Neural cell (in vitro differentiated cells): ENCODE data around the gene ZNF750. TPM values are rescaled to one million over a fixed set of nuclear protein-coding genes. Genes with fewer than 3 reads are reported as not detected.

Experiments used
- H2AFZ ChIP-seq: fragments of 200-600, 300-800 bp; sonication (generic), shearing (Covaris generic); 2 replicates; pipeline ENCODE4 v1.6.0; 2014; ENCODE audit warnings: low read depth, mild to moderate bottlenecking, antibody characterized with exemption, low read length, moderate library complexity
- H3F3A ChIP-seq: fragments of 200-600 bp; shearing (Covaris generic); 2 replicates; pipeline ENCODE4 v1.6.1; 2016; ENCODE audit warnings: mild to moderate bottlenecking, moderate library complexity, mixed read lengths, antibody characterized with exemption, low read length; ENCODE audit not compliant: insufficient read depth, poor library complexity, severe bottlenecking
- H3K27ac ChIP-seq: fragments of 200-600, 300-800 bp; sonication (generic), shearing (Covaris generic); 2 replicates; pipeline ENCODE4 v1.5.1; 2014; ENCODE audit warnings: mild to moderate bottlenecking, low read length, moderate library complexity
- H3K27me3 ChIP-seq: fragments of 300-800, 200-600 bp; sonication (generic), shearing (Covaris generic); 2 replicates; pipeline ENCODE4 v1.6.0; 2014; ENCODE audit warnings: mild to moderate bottlenecking, low read depth, low read length, moderate library complexity; ENCODE audit not compliant: insufficient read depth
- H3K36me3 ChIP-seq: fragments of 300-800, 200-600 bp; sonication (generic), shearing (Covaris generic); 2 replicates; pipeline ENCODE4 v1.5.1; 2014; ENCODE audit warnings: mild to moderate bottlenecking, antibody characterized with exemption, low read length, moderate library complexity; ENCODE audit not compliant: insufficient read depth
- H3K4me2 ChIP-seq: fragments of 300-800, 200-600 bp; sonication (generic), shearing (Covaris generic); 2 replicates; pipeline ENCODE4 v1.6.0; 2014; ENCODE audit warnings: mild to moderate bottlenecking, low read length
- H3K4me3 ChIP-seq: fragments of 300-800, 200-600 bp; sonication (generic), shearing (Covaris generic); 2 replicates; pipeline ENCODE4 v1.5.1; 2014; ENCODE audit warnings: mild to moderate bottlenecking, low read length, moderate library complexity
- H3K79me2 ChIP-seq: fragments of 200-600 bp; shearing (Covaris generic); replicated peaks from 2 replicates; pipeline ENCODE4 v1.6.0; 2014; ENCODE audit warnings: mild to moderate bottlenecking, low read length, moderate library complexity; ENCODE audit not compliant: insufficient read depth
- H3K9ac ChIP-seq: fragments of 300-800, 200-600 bp; sonication (generic), shearing (Covaris generic); 2 replicates; pipeline ENCODE4 v1.6.1; 2016; ENCODE audit warnings: mild to moderate bottlenecking, low read length, mixed read lengths
- H3K9me2 ChIP-seq: fragments of 200-600 bp; shearing (Covaris generic); 2 replicates; pipeline ENCODE4 v1.6.1; 2016; ENCODE audit warnings: mild to moderate bottlenecking, low read length, mixed read lengths; ENCODE audit not compliant: insufficient read depth
- H3K9me3 ChIP-seq: fragments of 200-600, 300-800 bp; sonication (generic), shearing (Covaris generic); 2 replicates; pipeline ENCODE4 v1.6.1; 2016; ENCODE audit warnings: mild to moderate bottlenecking, mixed run types, low read length, moderate library complexity, mixed read lengths
- H4K20me1 ChIP-seq: fragments of 200-600 bp; shearing (Covaris generic); 2 replicates; pipeline ENCODE4 v1.6.1; 2016; ENCODE audit warnings: mild to moderate bottlenecking, mixed run types; ENCODE audit not compliant: insufficient read depth
- CTCF ChIP-seq: fragments of 450-650 bp; IDR thresholded peaks from 2 replicates; pipeline ENCODE4 v1.5.1; 2014; ENCODE audit warnings: antibody characterized with exemption, mild to moderate bottlenecking, moderate library complexity; ENCODE audit not compliant: poor library complexity, severe bottlenecking
- EP300 ChIP-seq: fragments of 450-650 bp; conservative IDR thresholded peaks from 2 replicates; pipeline ENCODE4 v1.6.1; 2014; ENCODE audit warnings: antibody characterized with exemption, mild to moderate bottlenecking, moderate library complexity; ENCODE audit not compliant: poor library complexity, severe bottlenecking
- EZH2 ChIP-seq: fragments of 200-600, 300-800 bp; shearing (Covaris generic), sonication (generic); IDR thresholded peaks from 2 replicates; pipeline ENCODE4 v1.6.1; 2014; ENCODE audit warnings: antibody characterized with exemption, low read length, borderline replicate concordance, mild to moderate bottlenecking; ENCODE audit not compliant: insufficient read depth, poor library complexity, severe bottlenecking
- MXI1 ChIP-seq: fragments of 450-650 bp; conservative IDR thresholded peaks from 2 replicates; pipeline ENCODE4 v1.6.1; 2014; ENCODE audit warnings: antibody characterized with exemption, mild to moderate bottlenecking; ENCODE audit not compliant: poor library complexity, severe bottlenecking
- POLR2AphosphoS5 ChIP-seq: IDR thresholded peaks from 2 replicates; pipeline ENCODE4 v1.6.1; 2012
- RAD21 ChIP-seq: fragments of 450-650 bp; conservative IDR thresholded peaks from 2 replicates; pipeline ENCODE4 v1.6.1; 2014; ENCODE audit warnings: antibody characterized with exemption, mild to moderate bottlenecking, moderate library complexity
- REST ChIP-seq: IDR thresholded peaks from 2 replicates; pipeline ENCODE4 v1.6.1; 2012; ENCODE audit warnings: borderline replicate concordance
- SMC3 ChIP-seq: fragments of 450-650 bp; conservative IDR thresholded peaks from 2 replicates; pipeline ENCODE4 v1.6.1; 2014; ENCODE audit warnings: antibody characterized with exemption, mild to moderate bottlenecking, moderate library complexity; ENCODE audit not compliant: poor library complexity
- TAF1 ChIP-seq: IDR thresholded peaks from 2 replicates; pipeline ENCODE4 v1.6.1; 2012; ENCODE audit warnings: low read depth
- polyA plus RNA-seq: library from polyadenylated mRNA; depleted of rRNA; stranded (reverse); fragments of >200 nt; gene quantifications from 2 replicates; pipeline ENCODE4 v1.2.3, GENCODE V29; 2014

The ZNF750 gene
- polyA plus RNA-seq, 1 donor from 2014 or later = not detected

DNA sequence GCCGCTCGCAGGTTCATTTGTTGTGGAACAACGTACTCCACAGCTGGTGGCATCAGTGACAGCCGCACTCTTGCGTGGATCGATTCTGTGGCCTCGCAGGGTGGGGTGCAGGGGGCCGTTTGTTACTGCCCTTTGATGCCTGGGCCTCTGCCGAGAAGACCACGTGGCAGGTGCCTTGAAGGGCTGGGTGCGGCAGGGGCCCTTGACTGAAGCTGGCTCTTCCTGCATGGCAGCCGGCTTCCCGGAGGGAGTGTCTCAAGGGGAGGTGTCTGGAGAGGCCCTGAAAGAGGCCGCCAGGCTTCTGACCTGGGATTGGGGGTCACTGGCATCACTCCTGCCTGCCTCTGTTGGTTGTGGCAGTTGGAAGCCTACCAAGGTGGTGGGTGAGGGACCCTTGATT is 44.2 kb downstream of the ZNF750 start:
- no peak for TF ChIP-seq CTCF
- TF ChIP-seq SMC3 = no peak
- no peak for TF ChIP-seq POLR2AphosphoS5
- no peak for TF ChIP-seq EP300
- TF ChIP-seq MXI1 = no peak
- no peak for TF ChIP-seq EZH2
- TF ChIP-seq RAD21 = no peak
- TF ChIP-seq REST = no peak
- no peak for TF ChIP-seq TAF1
- Histone ChIP-seq H2AFZ (no peak overlapping the region), H3K9me2 (no peaks in the 10 kb centered on the region), H3F3A (no peaks in the 10 kb centered on the region), H3K4me2 (no peak overlapping the region), H3K79me2 (no peaks in the 10 kb centered on the region), H3K9me3 (no peaks in the 10 kb centered on the region), H3K27me3 (no peaks in the 10 kb centered on the region), H3K9ac (no peak overlapping the region), H3K4me3 (no peak overlapping the region), H4K20me1 (no peaks in the 10 kb centered on the region), H3K36me3 (no peaks in the 10 kb centered on the region), H3K27ac (no peak overlapping the region)

- H3K9me2 ChIP-seq = no peaks in the 10 kb centered on the region
- H4K20me1 ChIP-seq = no peaks in the 10 kb centered on the region
- H3K27ac ChIP-seq = no peak overlapping the region
- H3K27me3 ChIP-seq = no peaks in the 10 kb centered on the region
- no peaks in the 10 kb centered on the region for H3K79me2 ChIP-seq
- H2AFZ ChIP-seq = no peak overlapping the region
- H3K36me3 ChIP-seq = no peaks in the 10 kb centered on the region
- no peak overlapping the region for H3K9ac ChIP-seq
- no peaks in the 10 kb centered on the region for H3K9me3 ChIP-seq
- no peak overlapping the region for H3K4me2 ChIP-seq
- H3K4me3 ChIP-seq = no peak overlapping the region
- TF ChIP-seq SMC3 (no peak), CTCF (no peak), POLR2AphosphoS5 (no peak), RAD21 (no peak), MXI1 (no peak), EP300 (no peak), TAF1 (no peak), REST (no peak), EZH2 (no peak)
- H3F3A ChIP-seq = no peaks in the 10 kb centered on the region
Measured at GRCh38 chr17:82794781-82795482, 44.9 kb downstream of the ZNF750 start.
